GM21825 (cell line): Measurements from ENCODE around the gene IGDCC3.

Experiments
- ATAC-seq: cut with Tn5 transposase; IDR thresholded peaks from one replicate; pipeline ENCODE4 v1.9.1; 2021; ENCODE audit warnings: mild to moderate bottlenecking, moderate library complexity; ENCODE audit not compliant: unreplicated experiment

IGDCC3 gene

DNA sequence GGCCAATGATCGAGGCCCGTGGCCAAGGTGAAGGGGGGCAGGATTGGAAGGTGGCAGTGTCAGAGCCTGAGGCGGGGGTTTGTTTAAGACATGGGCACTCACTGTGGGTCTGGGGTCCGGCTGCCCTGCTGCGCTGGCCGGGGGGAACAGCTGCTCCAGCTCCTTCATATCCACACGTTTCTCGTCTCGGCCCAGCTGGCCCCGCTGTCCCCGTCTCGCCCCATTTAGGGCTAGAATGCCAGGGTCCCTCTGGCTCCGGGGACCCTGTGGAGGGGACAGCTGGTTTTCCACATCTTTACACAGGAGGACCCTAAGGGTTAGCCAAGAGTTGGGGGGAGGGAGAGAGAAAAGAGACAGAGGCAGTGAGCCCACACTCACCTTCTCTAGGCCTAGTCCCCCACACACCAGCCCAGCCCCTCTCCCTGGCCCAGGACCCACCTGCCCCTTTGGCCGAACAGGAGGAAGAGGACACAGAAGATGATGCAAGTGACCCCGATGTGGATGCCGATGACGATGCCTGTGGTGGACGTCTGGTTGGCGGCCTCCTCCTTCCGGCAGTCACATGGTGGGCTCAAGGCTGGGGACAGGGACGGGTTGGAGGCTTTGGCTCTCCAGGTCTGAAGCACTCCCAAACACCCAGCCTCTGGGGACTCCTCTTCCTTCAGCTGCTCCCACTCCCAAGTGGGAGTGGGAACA lies 48.4 kb downstream of the IGDCC3 start:
- no peak for ATAC-seq

DNA sequence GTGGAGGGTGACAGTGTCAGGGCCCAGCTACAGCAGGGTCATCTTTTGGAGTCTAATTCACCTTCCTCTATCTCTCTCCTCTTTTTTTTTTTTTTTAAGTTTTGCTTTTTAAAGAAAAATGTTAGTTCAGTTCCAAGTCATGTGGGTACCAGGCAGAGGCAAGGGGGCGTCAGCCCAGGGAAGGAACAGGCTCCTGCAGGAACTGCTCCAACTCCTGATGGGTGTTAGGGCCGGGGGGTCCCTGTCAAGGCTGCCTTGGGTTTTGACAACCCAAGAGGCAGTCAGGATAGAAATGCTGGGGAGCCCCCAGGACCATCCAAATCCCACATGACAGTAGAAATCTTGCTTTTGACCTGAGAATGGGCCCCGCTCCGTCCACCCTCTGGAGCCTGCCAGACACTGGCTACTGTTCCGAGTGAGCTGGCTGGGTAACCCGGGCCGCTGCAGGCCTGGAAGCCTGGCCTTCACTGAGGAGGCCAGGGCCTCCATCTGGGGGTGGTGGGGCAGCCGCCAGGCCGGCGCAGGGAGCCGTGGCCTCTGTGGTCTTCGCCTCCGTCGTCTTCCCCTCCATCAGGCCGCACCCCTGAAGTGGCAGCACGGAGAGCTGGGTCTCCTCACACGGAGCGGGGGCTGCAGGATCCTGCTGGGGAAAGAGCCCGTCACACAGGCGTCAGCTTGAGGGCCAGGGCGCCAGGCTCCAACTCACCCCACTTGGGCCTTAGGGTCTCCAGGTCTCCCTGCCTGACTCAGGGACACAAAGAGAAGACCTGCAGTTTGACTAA lies 49.1 kb downstream of the IGDCC3 start:
- ATAC-seq: no peak

DNA sequence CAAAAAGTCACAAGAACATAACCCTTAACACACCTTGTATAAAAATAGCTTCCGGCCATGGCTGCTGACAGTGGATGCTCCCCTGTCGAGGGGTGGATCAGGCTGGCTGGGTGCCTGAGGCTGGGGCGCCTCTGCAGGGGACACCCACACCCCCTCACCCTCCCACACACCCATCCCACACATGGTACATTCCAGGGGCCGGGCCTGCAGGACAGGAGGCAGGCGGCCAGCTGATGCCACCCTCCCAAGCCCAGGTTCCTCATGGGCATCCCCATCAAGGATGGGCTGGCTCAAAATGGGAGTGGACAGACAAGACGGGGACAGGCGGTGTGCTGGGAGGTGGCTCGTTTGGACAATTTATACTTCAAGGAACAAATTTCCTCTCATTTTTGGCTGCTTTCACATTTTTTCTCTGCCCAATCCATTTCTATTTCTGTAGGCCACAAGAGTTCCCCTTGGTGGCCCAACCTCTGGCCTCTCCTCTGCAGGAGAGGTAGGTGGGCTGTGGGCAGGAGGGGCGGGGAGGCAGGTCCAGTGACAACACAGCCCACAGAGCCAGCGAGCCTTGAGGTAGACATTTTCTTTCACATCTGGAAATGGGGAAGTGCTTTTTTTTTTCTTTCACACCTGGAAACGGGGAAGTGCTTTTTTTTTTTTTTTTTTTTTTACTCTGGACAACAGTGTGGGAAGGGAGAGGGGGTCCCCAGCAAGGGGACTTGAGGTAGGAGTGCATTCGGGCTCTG lies 50.0 kb downstream of the IGDCC3 start:
- no peak for ATAC-seq

DNA sequence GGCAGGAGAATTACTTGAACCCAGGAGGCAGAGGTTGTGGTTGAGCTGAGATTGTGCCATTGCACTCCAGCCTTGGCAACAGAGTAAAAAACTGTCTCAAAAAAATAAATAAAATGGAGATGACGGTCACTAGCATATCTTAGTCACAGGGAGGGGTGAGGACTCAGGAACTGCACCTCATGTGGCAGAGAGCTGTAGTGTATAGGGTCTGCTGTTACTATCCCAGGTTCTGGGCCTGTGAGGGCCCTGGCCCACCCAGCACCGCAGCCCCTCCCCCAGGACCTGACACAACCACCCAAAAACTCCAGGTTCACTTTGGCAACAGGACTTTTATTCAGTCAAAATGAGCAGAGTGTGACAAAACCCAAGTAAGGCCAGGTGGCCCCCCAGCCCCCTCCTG lies 51.0 kb downstream of the IGDCC3 start:
- no peak for ATAC-seq

GRCh38 chr15:65326117-65326526 lies 51.7 kb downstream of the IGDCC3 start:
- no peak for ATAC-seq

DNA sequence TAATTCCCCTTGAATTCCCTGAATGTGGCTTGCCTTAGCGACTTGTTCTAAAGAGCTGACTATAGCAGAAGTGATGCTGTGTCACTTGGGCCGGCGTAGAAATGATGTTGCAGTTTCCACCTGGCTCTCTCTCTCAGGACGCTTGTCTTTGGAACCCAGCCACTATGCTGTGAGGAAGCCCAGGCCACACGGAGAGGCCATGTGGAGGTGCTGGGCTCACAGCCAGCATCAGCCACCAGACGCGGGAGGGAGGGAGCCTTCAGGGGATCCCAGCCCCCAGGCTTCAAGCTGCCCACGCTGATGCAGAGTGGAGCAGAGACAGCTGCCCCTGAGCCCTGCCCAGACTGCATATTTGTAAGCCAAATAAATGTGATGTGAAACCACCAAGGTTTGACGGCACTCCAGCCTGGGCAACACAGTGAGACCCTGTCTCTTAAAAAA lies 54.7 kb downstream of the IGDCC3 start:
- no peak for ATAC-seq

DNA sequence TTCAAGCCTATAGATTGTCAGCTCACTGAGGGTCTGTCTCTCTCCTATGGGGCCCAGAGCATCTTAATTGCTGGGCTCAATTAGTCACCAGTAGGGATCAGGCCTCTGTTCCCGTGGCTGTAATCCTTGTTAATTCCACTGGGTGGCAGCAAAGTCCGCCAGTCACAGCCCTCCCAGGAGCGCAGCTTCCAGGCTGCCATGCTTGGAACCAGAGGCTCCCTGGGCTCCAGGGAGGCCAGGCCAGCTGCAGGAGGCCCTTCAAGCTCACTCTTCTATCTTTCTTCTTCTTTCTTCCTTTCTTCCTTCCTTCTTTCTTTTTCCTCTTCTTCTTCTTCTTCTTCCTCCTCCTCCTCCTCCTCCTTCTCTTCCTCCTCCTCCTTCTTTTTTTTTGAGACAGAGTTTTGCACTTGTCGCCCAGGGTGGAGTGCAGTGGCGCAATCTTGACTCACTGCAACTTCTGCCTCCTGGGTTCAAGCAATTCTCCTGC lies 58.9 kb downstream of the IGDCC3 start:
- ATAC-seq: peak; percentile 80

- no peak for ATAC-seq
These were observed 65.3 kb downstream of the IGDCC3 start for GRCh38 chr15:65312400-65312916.

GRCh38 chr15:65311760-65312159 lies 66.0 kb downstream of the IGDCC3 start:
- no peak for ATAC-seq

DNA sequence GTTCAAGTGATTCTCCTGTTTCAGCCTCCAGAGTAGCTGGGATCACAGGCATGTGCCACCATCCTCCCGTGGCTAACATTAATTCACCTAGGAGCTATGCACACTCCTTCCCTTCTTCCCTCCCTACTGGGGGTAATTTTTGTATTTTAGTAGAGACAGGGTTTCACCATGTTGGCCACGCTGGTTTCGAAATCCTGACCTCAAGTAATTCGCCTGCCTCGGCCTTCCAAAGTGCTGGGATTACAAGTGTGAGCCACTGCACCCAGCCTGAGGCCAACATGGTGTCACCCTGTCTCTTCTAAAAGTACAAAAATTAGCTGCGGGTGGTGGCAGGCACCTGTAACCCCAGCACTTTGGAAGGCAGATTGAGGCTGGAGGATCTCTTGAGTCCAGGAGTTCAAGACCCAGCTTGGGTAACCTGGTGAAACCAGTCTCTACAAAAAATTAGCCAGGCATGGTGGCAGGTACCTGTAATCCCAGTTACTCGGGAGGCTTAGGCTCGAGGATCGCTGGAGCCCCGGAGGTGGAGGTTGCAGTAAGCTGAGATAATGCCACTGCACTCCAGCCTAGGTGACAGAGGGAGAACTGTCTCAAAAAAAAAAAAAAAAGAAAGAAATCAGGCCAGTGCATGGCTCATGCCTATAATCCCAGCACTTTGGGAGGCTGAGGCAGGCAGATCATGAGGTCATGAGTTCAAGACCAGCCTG lies 67.2 kb downstream of the IGDCC3 start:
- no peak for ATAC-seq

GRCh38 chr15:65309882-65310418 lies 67.9 kb downstream of the IGDCC3 start:
- ATAC-seq: no peak

DNA sequence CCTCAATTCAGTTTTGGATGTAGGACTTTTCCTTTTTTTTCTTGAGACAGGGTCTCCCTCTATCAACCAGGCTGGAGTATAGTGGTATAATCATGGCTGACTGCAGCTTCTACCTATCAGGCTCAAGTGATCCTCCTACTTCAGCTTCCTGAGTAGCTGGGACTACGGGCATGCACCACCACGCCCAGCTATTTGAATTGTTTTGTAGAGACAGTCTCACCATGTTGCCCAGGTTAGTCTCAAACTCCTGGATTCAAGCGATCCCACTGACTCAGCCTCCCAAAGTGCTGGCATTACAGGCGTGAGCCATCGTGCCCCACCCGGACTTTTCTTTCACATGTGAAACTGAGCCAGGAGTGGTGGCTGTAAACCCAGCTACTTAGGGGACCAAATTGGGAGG lies 69.8 kb downstream of the IGDCC3 start:
- ATAC-seq: no peak

- ATAC-seq: no peak
These were observed 71.3 kb downstream of the IGDCC3 start for GRCh38 chr15:65306551-65306950.

DNA sequence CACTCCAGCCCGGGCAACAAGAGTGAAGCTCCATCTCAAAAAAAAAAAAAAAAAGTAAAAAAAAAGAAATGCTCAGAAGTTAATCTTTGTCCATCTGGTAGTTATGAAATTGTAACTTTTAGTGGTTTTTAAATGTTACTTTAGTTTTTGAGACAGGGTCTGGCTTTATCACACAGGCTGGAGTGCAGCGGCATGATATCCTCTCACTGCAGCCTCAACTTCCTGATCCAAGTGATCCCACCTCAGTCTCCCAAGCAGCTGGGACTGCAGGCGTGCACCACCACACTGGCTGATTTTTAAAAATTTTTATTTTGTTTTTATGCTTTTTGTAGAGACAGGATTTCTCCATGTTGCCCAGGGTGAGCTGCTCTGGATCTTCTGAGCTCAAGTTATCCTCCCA lies 72.0 kb downstream of the IGDCC3 start:
- no peak for ATAC-seq

DNA sequence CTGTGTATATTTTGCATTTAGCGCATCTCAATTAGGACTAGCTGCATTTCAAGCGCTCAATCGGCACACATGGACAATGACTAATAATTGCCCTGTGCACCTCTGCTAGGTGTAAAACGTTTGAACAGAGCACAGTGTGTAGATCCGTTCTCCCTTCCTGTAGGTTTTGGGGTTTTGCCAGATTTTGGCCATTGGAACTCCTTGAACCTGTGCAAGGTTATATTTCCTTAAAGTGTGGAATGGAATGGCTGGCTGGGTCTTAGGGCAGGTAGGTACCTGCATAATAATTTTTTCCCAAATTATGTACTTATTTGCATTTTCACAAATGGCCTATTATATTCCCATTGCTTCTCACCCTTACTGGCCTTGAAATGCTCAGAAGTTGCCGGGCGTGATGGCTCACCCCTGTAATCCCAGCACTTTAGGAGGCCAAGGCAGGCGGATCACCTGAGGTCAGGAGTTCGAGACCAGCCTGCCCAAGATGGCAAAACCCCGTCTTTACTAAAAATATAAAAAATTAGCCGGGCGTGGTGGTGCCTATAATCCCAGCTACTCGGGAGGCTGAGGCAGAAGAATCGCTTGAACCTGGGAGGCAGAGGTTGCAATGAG lies 72.5 kb downstream of the IGDCC3 start:
- ATAC-seq: no peak

DNA sequence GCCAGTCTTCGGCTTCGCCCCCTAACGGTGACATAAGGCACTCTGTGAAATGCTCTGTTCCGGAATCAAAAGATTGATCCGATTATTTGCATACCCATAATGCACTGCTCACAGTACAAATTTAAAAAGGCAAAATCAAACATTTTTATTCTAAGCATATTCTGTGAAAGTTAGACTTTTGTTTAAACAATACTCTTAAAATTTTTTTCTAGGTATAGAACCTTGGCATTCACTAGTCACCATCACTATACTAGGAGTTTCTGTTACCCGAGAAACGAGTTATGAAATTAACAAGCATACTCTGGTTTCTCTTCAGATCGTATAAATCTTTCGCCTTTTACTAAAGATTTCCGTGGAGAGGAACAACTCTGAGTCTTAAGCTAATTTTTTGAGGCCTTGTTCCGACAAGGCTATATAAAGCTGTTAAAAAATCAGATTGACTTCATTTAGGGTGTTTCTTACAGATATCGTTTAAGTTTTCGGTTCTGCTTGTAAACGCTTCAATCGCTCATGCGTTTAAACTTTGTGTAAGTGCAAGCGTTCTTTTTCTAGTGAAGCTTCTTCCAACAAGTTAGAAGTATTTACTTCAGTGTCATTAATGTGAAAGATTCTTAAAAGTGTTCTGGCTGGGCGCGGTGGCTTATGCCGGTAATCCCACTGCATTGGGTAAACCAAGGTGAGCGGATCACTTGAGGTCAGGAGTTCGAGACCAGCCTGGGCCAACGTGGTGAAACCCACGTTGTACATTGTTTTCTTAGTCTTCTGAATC lies 73.2 kb downstream of the IGDCC3 start, which contains the start of gene RNU5B-1:
TSS of gene RNU5B-1 (plus strand) at position 297 of the 769 bp plus-strand sequence.
- peak; percentile 58 for ATAC-seq

DNA sequence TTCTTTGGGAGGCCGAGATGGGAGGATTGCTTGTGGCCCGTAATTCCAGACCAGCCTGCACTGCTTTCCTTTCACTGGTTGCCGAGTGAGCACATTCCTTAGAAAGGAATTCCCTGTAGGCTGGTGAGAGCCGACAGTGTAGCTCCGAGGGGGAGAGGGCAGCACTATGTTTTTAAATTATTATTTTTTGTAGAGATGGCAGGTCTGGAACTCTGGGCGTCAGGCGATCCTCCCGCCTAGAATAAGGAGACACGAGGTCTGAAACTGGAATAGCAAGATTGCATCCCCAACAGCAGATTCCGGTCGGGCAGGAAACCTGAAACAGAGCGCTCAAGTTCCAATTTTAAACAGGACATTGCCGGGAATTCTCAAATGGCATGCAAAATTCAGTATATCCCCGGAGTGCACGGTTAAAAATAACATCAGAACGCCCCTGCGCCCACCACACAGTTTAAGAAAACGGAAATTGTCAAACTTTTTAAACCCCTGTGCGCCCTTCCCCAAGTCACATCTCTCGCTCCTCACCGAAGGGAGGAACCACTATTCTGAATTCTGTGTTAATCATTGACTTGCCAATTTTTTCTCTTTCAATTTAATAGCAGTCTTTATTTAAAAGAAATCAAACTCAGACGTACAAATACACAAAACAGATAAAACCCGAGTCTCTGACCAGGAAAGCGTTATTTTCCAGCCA lies 74.0 kb downstream of the IGDCC3 start:
- ATAC-seq: peak; percentile 15

GRCh38 chr15:65302061-65302460 lies 75.7 kb downstream of the IGDCC3 start:
- ATAC-seq: no peak
